ENCODE data around the gene PPP1R13B.
A peak's percentile ranks its signal among the peaks of the same experiment; 100 is the strongest.
"Not testable (repeated sequence)": the region's sequence is repeated elsewhere in the genome, so short reads cannot be mapped to it uniquely, and the experiment has no call there.

PPP1R13B gene

GRCh38 chr14:103830511-103831270, 16.7 kb downstream of the PPP1R13B start:
- no peak for DNase-seq

- DNase-seq, result no peak
Observed at GRCh38 chr14:103828315-103828967, 18.9 kb downstream of the PPP1R13B start.

- no peak for DNase-seq
Observed at GRCh38 chr14:103825101-103825500, 22.3 kb downstream of the PPP1R13B start.

GRCh38 chr14:103820908-103821307, 26.5 kb downstream of the PPP1R13B start:
- DNase-seq, result no peak

GRCh38 chr14:103820382-103820781, 27.0 kb downstream of the PPP1R13B start:
- no peak for DNase-seq

GRCh38 chr14:103819503-103820307, 27.7 kb downstream of the PPP1R13B start:
- DNase-seq, result no peak

GRCh38 chr14:103818870-103819269, 28.5 kb downstream of the PPP1R13B start:
- no peak for DNase-seq

GRCh38 chr14:103818422-103818821, 29.0 kb downstream of the PPP1R13B start:
- no peak for DNase-seq

- DNase-seq, result no peak
Observed at GRCh38 chr14:103817595-103817994, 29.8 kb downstream of the PPP1R13B start.

- DNase-seq, result no peak
Observed at GRCh38 chr14:103816991-103817390, 30.4 kb downstream of the PPP1R13B start.

GRCh38 chr14:103815253-103815652, 32.1 kb downstream of the PPP1R13B start:
- DNase-seq, result no peak

GRCh38 chr14:103811189-103811588, 36.2 kb downstream of the PPP1R13B start:
- DNase-seq, result no peak

GRCh38 chr14:103808403-103809001, 38.9 kb downstream of the PPP1R13B start:
- peak; percentile 63 for DNase-seq

- no peak for DNase-seq
Observed at GRCh38 chr14:103806805-103807204, 40.6 kb downstream of the PPP1R13B start.

- no peak for DNase-seq
Observed at GRCh38 chr14:103805708-103806107, 41.7 kb downstream of the PPP1R13B start.

- no peak for DNase-seq
Observed at GRCh38 chr14:103803661-103804060, 43.7 kb downstream of the PPP1R13B start.

- no peak for DNase-seq
Observed at GRCh38 chr14:103802356-103802755, 45.0 kb downstream of the PPP1R13B start.

- no peak for DNase-seq
Observed at GRCh38 chr14:103801459-103801858, 45.9 kb downstream of the PPP1R13B start.

GRCh38 chr14:103793192-103793591, 54.2 kb downstream of the PPP1R13B start:
- not testable (repeated sequence) for DNase-seq

GRCh38 chr14:103788086-103788485, 59.3 kb downstream of the PPP1R13B start:
- no peak for DNase-seq

GRCh38 chr14:103782376-103782775, 65.0 kb downstream of the PPP1R13B start:
- DNase-seq, result no peak

GRCh38 chr14:103776319-103776718, 71.1 kb downstream of the PPP1R13B start:
- not testable (repeated sequence) for DNase-seq

- no peak for DNase-seq
Observed at GRCh38 chr14:103775506-103775905, 71.9 kb downstream of the PPP1R13B start.
